SK-N-MC (cell line): ENCODE results near the gene ZNF358.

Source experiments
- EZH2 ChIP-seq: fragments of 200-600 bp; sonication (generic); IDR thresholded peaks from one replicate; pipeline ENCODE4 v1.6.1; 2017; ENCODE audit warnings: antibody characterized with exemption
- POLR2AphosphoS5 ChIP-seq: IDR thresholded peaks from 2 replicates; pipeline ENCODE4 v1.6.1; 2012; ENCODE audit warnings: mild to moderate bottlenecking, low read depth, low read length, borderline replicate concordance

DNA sequence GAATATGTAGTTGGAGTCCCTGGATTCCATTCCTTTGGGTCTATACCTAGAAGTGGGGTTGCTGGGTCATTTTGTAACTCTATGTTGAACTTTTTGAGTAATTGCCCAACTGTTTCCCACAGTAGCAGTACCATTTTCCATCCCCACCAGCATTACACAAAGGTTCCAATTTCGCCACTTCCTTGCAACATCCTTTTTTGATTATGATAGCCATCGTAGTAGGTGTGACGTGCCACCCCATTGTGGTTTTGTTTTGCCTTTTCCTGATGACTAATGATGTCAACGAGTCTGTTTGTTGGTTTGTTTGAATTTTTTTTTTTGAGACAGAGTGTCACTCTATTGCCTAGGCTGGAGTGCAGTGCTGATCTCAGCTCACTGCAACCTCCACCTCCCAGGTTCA lies 23.8 kb upstream of the ZNF358 start:
- TF ChIP-seq POLR2AphosphoS5 = no peak
- no peak for TF ChIP-seq EZH2
